Measurements from ENCODE around the gene NALCN. TPM values are rescaled to one million over a fixed set of nuclear protein-coding genes. Genes with fewer than 3 reads are reported as not detected.

The NALCN gene
- total RNA-seq, 1 donor from 2014 or later = 38.6 TPM

DNA sequence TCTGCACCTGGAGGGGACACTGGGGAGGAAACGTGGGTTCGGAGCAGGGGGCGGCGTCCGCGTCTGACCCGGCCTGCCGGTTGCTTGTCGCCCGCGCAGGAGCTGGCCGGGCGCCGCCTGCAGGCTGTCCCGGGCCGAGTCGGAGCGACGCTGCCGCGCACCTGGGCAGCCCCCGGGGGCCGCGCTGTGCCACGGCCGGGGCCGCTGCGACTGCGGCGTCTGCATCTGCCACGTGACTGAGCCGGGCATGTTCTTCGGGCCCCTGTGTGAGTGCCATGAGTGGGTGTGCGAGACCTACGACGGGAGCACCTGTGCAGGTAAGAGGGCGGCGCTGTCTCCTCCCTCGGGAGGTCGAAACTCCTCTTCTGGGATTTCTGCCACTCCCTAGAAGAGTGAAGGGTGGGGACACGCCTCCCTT, 37.5 kb upstream of the NALCN start:
- Mint-ChIP-seq H3K36me3 (ENCODE audit: low read depth) (peaks cover 8% of the 10 kb centered on the region), H3K4me3 (ENCODE audit: unreplicated experiment) (peak overlapping the region; percentile 95), H3K9me3 (ENCODE audit: low read depth) (no peaks in the 10 kb centered on the region), H3K27ac (ENCODE audit: unreplicated experiment) (peak overlapping the region; percentile 96), H3K27me3 (ENCODE audit: low read depth) (no peaks in the 10 kb centered on the region), H3K4me1 (ENCODE audit: low read depth) (peaks cover 87% of the 10 kb centered on the region)
- DNase-seq (ENCODE audit: low spot score) = no peak
- TF ChIP-seq, protein P1, sequence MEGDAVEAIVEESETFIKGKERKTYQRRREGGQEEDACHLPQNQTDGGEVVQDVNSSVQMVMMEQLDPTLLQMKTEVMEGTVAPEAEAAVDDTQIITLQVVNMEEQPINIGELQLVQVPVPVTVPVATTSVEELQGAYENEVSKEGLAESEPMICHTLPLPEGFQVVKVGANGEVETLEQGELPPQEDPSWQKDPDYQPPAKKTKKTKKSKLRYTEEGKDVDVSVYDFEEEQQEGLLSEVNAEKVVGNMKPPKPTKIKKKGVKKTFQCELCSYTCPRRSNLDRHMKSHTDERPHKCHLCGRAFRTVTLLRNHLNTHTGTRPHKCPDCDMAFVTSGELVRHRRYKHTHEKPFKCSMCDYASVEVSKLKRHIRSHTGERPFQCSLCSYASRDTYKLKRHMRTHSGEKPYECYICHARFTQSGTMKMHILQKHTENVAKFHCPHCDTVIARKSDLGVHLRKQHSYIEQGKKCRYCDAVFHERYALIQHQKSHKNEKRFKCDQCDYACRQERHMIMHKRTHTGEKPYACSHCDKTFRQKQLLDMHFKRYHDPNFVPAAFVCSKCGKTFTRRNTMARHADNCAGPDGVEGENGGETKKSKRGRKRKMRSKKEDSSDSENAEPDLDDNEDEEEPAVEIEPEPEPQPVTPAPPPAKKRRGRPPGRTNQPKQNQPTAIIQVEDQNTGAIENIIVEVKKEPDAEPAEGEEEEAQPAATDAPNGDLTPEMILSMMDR (IDR thresholded peaks at IDR 0.05) = no peak

DNA sequence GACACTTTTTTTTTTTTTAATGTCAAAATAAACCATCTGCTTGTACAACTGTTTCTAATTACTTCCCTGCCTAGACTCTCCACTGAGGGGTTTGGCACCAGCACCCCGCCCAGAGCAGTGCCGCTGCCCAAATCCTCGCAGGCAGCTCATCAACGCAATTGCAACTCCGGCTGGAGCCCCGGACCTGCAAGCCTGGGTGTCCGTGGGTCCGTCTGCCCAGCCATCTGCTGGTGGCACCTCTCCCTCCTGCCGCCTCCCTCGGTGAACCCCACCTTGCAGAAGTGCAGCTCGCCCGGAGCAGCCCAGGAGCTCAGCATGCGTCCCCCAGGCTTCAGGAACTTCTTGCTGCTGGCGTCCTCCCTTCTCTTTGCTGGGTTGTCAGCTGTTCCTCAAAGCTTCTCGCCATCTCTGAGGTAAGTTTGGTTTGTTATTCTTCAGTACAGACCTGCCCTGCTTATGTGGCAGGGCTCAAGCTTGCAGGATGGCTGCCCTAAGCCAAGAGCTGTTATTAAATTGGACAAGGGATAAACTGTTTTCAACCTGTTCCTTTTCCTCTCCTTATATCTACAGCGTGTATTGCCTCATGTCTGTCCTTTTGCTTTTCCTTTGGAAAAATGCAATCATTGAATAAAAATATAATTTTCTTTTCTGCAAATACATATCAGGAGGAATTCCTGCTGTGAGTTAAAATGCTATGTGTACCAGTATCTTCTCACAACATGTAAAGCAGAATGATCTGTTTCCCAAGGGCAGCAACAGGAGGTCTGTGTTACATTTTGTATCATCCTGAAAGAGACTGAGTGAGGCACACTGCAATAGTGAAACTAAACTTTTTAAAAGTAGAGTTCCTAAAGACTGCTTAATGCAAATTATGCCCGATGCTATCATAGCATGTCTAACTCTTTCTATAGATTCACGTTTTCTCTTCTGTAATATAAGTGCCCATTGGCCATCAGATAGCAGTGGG, 36.5 kb upstream of the NALCN start, which contains the start of gene ITGBL1:
Gene ITGBL1, plus strand, starts transcription at position 157 of the 967 bp plus-strand sequence. Its CDS starts 159 bp downstream, at position 316.
- H3K27ac Mint-ChIP-seq (ENCODE audit: unreplicated experiment) = peak within 1 kb of the TSS; percentile 96
- H3K4me1 Mint-ChIP-seq (ENCODE audit: low read depth) = peaks cover 77% of the 10 kb centered on the region
- DNase-seq (ENCODE audit: low spot score) = peak; percentile 94
- H3K4me3 Mint-ChIP-seq (ENCODE audit: unreplicated experiment) = peak within 1 kb of the TSS; percentile 95
- H3K9me3 Mint-ChIP-seq (ENCODE audit: low read depth) = no peaks in the 10 kb centered on the region
- peaks cover 5% of the 10 kb centered on the region for H3K36me3 Mint-ChIP-seq (ENCODE audit: low read depth)
- H3K27me3 Mint-ChIP-seq (ENCODE audit: low read depth) = no peaks in the 10 kb centered on the region
- TF ChIP-seq, protein P1 (IDR thresholded peaks at IDR 0.05) = peak; percentile 37

DNA sequence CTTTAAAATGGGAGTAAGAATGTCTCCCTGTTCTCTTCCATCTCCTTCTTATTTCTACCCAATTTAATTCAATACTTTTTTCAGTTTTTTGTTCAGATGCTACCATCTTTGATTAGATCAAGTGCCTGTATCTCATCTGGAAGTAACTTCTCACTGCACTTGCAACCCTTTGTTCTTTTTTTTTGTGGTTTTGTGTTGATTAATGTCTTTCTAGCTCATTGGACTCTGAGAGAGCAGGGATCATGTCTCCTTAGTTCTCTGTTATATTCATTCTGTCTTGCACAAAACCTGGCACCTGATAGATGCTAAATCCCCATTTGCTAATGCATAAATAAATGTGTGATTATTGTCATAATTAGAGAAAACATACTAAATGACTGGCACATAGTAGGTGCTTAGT, 35.3 kb upstream of the NALCN start:
- H3K4me1 Mint-ChIP-seq (ENCODE audit: low read depth) = peaks cover 65% of the 10 kb centered on the region
- peak overlapping the region; percentile 96 for H3K27ac Mint-ChIP-seq (ENCODE audit: unreplicated experiment)
- H3K27me3 Mint-ChIP-seq (ENCODE audit: low read depth) = no peaks in the 10 kb centered on the region
- no peak for DNase-seq (ENCODE audit: low spot score)
- TF ChIP-seq, protein P1 (IDR thresholded peaks at IDR 0.05) = no peak
- peak overlapping the region; percentile 95 for H3K4me3 Mint-ChIP-seq (ENCODE audit: unreplicated experiment)
- H3K36me3 Mint-ChIP-seq (ENCODE audit: low read depth) = peaks cover 5% of the 10 kb centered on the region
- no peaks in the 10 kb centered on the region for H3K9me3 Mint-ChIP-seq (ENCODE audit: low read depth)

DNA sequence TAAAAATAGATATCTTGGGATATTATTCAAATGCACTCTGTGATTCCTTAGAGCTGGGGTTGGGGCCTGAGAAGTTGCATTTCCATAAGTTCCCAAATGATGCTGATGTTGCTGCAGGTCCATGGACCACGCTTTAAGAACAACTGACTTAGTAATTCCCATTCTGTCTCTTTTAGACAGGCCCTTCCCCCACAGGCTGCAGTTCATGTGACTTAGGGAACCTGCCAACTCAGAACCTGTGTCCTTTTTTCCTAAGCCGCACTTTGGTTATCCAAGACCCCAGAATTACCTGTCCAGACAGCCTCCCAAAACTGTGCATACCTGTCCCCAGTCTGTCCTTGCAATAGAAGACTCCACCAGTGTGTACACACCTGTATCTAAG, 34.4 kb upstream of the NALCN start:
- H3K4me3 Mint-ChIP-seq (ENCODE audit: unreplicated experiment) = peak overlapping the region; percentile 5
- peaks cover 56% of the 10 kb centered on the region for H3K4me1 Mint-ChIP-seq (ENCODE audit: low read depth)
- H3K36me3 Mint-ChIP-seq (ENCODE audit: low read depth) = peaks cover 5% of the 10 kb centered on the region
- H3K27me3 Mint-ChIP-seq (ENCODE audit: low read depth) = no peaks in the 10 kb centered on the region
- no peak for DNase-seq (ENCODE audit: low spot score)
- H3K9me3 Mint-ChIP-seq (ENCODE audit: low read depth) = no peaks in the 10 kb centered on the region
- TF ChIP-seq, protein P1 (IDR thresholded peaks at IDR 0.05) = no peak
- H3K27ac Mint-ChIP-seq (ENCODE audit: unreplicated experiment) = peak overlapping the region; percentile 96

DNA sequence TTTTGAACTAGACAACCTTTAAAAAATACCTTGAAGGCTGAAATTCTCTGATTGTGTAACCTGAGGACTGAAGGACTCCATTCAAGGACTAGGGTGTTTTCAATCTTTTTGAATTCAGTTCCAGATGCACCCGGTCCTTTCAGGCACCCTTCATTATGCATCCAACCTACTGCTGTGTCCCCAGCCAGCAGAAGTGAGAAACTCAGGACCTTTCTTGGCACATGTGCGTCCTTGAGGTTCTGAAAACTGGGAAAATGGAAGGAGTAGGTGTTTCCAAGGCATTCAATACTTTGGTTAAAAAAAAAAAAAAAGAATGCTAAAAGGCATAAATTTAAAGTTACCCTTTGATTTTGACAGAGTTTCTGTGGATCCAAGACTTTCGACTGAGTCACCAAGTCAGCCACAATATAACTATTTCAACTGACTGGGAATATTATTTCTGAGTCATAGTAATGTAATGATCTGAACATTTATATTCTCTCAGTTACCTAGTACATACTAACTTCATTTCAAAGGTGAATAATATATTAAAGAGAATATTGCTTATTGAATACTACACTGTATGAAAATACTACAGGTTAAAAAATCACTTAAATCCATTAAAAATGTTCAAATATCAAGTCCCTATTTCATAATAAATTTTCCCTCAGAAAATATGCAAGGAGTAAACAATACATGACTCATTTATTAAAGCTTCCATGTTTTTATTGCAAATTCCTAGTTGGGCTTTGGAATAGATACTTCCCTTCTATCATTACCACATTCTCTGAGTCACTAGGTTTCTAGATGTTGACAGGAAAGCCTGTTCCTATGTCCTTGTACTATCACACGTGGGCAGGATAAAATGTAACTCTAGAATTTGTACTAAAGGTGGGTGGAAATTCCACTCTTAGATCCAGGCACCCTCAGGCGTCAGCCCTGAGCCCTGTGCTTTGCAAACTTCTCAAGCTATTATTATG, 33.8 kb upstream of the NALCN start:
- no peak for DNase-seq (ENCODE audit: low spot score)
- Mint-ChIP-seq H3K27me3 (ENCODE audit: low read depth) (no peaks in the 10 kb centered on the region), H3K36me3 (ENCODE audit: low read depth) (peaks cover 5% of the 10 kb centered on the region), H3K4me3 (ENCODE audit: unreplicated experiment) (peak overlapping the region; percentile 5), H3K27ac (ENCODE audit: unreplicated experiment) (peak overlapping the region; percentile 96), H3K4me1 (ENCODE audit: low read depth) (peaks cover 51% of the 10 kb centered on the region), H3K9me3 (ENCODE audit: low read depth) (no peaks in the 10 kb centered on the region)
- TF ChIP-seq, protein P1 (IDR thresholded peaks at IDR 0.05) = no peak

Data from chondrocyte (in vitro differentiated cells).